HepG2 (cell line): Measurements from ENCODE around the gene PAFAH1B2. TPM values are rescaled to one million over a fixed set of nuclear protein-coding genes. Genes with fewer than 3 reads are reported as not detected.
A peak's percentile ranks its signal among the peaks of the same experiment; 100 is the strongest.

Source experiments
- ATRX ChIP-seq: sonication (generic); formaldehyde crosslinking; IDR thresholded peaks from 2 replicates; pipeline ENCODE4 v1.4.0; 2020; ENCODE audit warnings: missing genetic modification reagents, borderline replicate concordance
- CTCF ChIP-seq: sonication (generic); formaldehyde crosslinking; IDR thresholded peaks from 2 replicates; pipeline ENCODE4 v1.5.0; 2020; ENCODE audit warnings: mild to moderate bottlenecking, missing genetic modification reagents, moderate library complexity
- ELF4 ChIP-seq: sonication (generic); formaldehyde crosslinking; IDR thresholded peaks from 2 replicates; pipeline ENCODE4 v1.5.0; 2020; ENCODE audit warnings: missing genetic modification reagents, mild to moderate bottlenecking, moderate library complexity, borderline replicate concordance
- KAT2B ChIP-seq: fragments of 150-350 bp; IDR thresholded peaks from 2 replicates; pipeline ENCODE4 v1.6.1; 2014; ENCODE audit warnings: low read depth, low read length, borderline replicate concordance
- TCF12 ChIP-seq, 2 experiments: fragments of 450-650 bp in 1 of 2; sonication (generic) in 1 of 2; formaldehyde crosslinking in 1 of 2; IDR thresholded peaks; 2 replicates each; pipeline versions ENCODE4 v1.6.1 to v1.8.0; 2017 to 2022; ENCODE audit warnings: antibody characterized with exemption in 1 of 2, mild to moderate bottlenecking in 1 of 2, missing genetic modification reagents in 1 of 2, moderate library complexity in 1 of 2
- ZNF296 ChIP-seq: sonication (generic); formaldehyde crosslinking; conservative IDR thresholded peaks from 2 replicates; pipeline ENCODE4 v1.5.0; 2020; ENCODE audit warnings: mild to moderate bottlenecking, missing genetic modification reagents
- polyA plus RNA-seq, 8 experiments: library from polyadenylated mRNA; depleted of rRNA in 3 of 8; stranded (reverse) in 7 of 8; unstranded in 1 of 8; fragments of >200 nt; fragmentation: Illumina TruSeq in 4 of 8; extraction: Trizol in 4 of 8; gene quantifications; 2 replicates each; pipeline versions ENCODE4 v1.2.1 to v1.2.3, GENCODE V29; 2011 to 2016; ENCODE audit warnings: low read depth in 4 of 8, missing spikeins in 1 of 8, mixed read lengths in 1 of 8; ENCODE audit not compliant: insufficient read depth in 1 of 8
- total RNA-seq, 5 experiments: library from RNA; depleted of rRNA; stranded (reverse); fragments of >200 nt; fragmentation: Illumina TruSeq; extraction: Trizol; gene quantifications; 2 replicates each; pipeline ENCODE4 v1.2.3, GENCODE V29; 2016; ENCODE audit warnings: low read depth in 1 of 5
- TF ChIP-seq, protein P1 (sequence below): sonication (generic); formaldehyde crosslinking; conservative IDR thresholded peaks from 2 replicates; pipeline ENCODE4 v1.4.0; 2020; ENCODE audit warnings: missing genetic modification reagents

Gene PAFAH1B2
- total and polyA plus RNA-seq, 2 of the 13 experiments (the other 11 are each of a cell fraction or from before 2014, with no cell fraction given): 28.8 to 104 TPM

- TF ChIP-seq, protein P1, sequence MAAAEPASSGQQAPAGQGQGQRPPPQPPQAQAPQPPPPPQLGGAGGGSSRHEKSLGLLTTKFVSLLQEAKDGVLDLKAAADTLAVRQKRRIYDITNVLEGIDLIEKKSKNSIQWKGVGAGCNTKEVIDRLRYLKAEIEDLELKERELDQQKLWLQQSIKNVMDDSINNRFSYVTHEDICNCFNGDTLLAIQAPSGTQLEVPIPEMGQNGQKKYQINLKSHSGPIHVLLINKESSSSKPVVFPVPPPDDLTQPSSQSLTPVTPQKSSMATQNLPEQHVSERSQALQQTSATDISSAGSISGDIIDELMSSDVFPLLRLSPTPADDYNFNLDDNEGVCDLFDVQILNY: no peak
- TF ChIP-seq ELF4 (no peak), ATRX (no peak), ZNF296 (CRISPR knock-in tag) (no peak), CTCF (CRISPR knock-in tag) (0 out of 2 replicates have a peak, but pooled peaks have one; percentile 3), TCF12 (IDR thresholded peaks at IDR 0.05) (no peak), TCF12 (CRISPR knock-in tag; IDR thresholded peaks at IDR 0.05) (no peak), KAT2B (no peak)
- TF ChIP-seq, all 625 proteins: peak for 18
Measured at GRCh38 chr11:117097389-117098268, 46.5 kb upstream of the PAFAH1B2 start (continued).
